CD4-positive, alpha-beta T cell treated with Interleukin-12 subunit alpha and Interleukin-12 subunit beta, for 1 hour (primary cell): ENCODE data around the gene ODAD3.
"Not testable (repeated sequence)": the region's sequence is repeated elsewhere in the genome, so short reads cannot be mapped to it uniquely, and the experiment has no call there.

ENCODE experiments used
- DNase-seq: peaks from one replicate; pipeline ENCODE4 v3.0.0-alpha.2; 2020

Gene ODAD3

DNA sequence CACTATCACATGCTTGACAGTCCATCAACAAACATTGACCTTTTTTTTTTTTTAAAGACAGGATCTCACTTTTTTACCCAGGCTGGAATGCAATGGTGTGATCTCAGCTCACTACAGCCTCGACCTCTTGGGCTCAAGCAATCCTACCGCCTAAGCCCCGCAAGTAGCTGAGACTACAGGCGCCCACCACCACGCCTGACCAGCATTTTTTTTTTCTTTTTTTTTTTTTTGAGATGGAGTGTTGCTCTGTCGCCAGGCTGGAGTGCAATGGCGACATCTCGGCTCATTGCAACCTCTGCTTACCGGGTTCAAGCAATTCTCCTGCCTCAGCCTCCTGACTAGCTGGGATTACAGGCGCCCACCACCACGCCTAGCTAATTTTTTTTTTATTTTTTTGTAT, 24.0 kb upstream of the ODAD3 start:
- DNase-seq: not testable (repeated sequence)

DNA sequence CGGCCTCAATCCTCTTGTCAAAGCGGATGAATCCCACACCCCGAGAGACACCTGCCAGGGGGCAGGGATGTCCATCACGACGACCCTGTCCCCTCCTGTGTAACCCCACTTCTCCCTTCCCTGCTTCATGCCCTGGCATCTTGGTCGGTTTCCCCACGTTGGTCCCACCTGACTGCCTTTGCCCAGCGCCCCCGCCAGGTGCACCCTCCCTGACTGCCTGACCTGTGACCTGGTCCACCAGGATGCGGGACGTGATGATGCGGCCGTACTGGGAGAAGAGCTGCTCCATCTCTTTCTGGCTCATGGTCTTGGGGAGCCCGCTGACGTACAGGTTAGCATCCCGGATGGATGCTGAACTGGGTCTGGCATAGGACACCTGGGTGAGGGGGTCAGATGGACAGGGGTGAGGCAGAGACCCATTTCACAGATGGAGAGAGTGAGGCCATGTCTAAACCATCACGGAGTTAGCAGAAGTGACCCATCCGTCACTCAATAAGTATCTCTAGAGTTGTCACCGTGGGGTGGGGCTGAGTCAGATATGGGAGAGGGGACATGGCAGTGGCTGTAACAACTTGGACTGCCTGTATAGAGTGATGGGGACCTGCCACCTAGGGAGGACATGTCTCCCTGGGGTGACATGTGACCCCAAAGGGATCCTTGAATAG, 23.4 kb upstream of the ODAD3 start:
- DNase-seq: no peak

DNA sequence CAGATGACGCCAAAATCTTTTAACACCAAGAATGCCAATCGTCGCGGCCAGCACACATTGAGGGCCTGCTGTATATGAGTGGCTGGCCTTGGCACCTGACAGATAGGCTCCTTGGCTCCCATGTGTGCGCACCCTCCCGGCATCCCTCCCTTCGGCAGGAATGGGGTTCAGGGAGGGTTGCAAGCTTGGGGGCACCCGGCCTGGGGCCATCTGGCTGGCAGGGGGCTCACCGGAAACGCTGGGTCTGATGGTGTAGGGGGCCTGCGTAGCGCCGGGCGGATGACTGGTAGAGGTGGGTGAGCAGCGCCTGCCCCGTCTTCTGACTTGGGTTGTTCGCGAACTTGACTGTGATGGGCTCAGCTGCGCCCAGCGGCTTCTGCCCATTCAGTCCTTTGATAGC, 22.9 kb upstream of the ODAD3 start:
- no peak for DNase-seq

DNA sequence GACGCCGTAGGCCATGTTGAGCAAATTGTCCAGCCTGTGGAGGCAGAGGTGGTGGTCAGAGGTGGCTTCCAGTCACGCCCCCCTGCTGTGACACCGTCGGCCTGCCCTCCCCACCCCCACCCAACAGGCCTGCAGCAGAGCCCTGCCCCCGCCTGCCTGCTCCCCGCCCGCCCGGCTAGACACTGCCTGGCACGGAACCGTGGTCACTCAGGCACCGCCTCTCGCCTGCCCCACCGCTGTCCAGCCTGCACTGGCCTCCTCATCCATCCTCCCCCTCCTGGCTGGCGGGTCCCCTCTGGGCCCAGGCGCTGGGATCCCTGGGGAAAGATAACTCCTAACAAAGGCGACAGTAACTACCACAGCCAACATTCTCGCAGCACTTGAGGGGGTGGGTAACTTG, 22.2 kb upstream of the ODAD3 start:
- DNase-seq: no peak

DNA sequence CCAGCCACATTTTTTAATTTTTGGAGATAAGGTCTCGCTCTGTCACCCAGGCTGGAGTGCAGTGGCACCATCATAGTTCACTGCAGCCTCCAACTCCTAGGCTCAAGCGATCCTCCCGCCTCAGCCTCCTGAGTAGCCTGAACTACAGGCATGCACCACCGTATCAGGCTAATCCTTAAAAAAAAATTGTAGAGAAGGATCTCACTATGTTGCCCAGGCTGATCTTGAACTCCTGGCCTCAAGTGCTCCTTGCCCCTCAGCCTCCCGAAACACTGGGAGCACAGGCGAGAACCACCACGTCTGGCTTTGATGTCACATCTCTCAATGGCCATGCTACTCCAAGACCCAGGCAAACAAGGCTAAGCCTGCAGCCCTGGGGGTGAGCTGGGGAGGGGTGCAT, 21.7 kb upstream of the ODAD3 start:
- no peak for DNase-seq

DNA sequence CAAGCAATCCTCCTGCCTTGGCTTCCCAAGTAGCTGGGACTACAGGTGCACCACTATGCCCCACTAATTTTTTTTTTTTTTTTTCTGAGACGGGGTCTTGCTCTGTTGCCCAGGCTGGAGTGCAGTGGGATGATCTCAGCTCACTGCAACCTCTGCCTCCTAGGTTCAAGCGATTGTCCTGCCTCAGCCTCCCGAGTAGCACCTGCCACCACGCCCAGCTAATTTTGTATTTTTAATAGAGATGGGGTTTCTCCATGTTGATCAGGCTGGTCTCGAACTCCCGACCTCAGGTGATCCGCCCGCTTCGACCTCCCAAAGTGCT, 20.3 kb upstream of the ODAD3 start:
- DNase-seq: not testable (repeated sequence)

DNA sequence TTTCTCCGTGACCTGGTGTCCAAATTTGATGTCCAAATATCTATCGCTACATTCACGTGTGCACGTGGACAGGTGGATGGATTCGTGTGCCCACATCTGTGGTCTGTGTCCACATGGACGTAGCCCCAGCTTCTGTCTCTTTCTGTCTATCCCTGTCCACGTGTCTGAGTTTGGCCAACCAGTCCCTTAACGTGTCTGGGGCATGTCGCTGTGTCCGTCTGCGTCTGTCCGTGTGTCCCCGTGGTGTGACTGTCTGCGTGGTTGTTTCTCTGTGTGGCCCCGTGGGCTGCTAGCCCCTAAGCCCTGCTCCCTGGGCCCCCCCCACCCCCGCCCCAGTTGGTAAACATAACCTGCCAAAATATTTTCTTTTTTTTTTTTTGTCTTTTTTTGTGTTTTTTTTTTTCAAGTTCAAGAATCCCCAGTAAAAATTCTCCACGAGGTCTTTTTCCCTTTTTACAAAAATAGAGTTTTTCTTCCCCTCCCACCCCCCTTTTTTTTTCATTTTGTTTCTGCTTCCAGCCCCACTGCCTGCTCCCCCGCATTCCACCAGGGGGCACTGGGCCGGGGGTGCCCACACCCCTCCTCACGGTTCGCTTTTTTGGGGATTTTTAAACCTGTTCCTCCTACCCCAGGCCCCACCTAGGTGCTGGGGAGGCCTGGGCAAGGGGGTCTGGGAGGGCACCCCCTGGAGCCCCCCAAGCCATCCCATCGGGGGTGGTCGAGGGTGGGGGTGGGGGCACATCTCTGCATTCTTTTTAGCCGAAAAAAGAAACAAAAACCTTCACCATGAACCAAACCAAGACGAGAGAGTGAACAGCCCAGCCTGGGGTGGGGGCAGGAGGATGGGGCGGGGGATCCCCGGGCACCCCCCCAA, 18.8 kb upstream of the ODAD3 start:
- no peak for DNase-seq

DNA sequence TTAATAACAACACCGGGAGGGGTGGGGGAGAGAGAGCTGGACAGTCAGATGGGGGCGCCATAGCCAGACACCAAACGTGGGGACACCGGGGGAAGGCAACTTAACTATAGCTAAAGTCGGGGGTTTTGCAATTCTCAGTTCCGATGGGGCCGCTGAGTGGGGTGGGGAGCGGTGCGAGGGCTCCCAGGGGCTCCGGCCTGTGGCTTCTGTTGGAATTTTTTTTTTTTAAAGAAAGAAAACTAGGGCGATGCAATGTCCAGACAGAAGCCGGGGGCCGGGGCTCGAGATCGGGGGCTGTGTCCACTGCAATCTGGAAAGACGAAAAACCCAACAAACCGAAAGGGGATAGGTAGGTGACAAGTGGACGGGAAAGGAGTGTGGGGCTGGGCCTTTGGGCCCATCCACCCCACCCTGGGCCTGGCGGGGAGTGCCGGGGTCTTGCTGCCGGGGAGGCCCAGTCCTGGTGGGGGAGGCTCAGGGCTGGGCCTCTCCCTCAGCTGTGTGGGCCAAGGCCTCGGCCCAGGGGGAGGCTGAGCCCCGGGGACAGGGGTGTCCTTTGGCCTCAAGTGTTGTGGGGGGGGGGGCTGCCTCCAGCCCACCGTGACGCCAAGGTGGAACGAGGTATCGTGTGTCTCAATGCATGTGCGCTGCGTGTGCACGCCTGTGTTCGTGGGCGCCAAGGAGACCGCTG, 17.8 kb upstream of the ODAD3 start:
- no peak for DNase-seq

DNA sequence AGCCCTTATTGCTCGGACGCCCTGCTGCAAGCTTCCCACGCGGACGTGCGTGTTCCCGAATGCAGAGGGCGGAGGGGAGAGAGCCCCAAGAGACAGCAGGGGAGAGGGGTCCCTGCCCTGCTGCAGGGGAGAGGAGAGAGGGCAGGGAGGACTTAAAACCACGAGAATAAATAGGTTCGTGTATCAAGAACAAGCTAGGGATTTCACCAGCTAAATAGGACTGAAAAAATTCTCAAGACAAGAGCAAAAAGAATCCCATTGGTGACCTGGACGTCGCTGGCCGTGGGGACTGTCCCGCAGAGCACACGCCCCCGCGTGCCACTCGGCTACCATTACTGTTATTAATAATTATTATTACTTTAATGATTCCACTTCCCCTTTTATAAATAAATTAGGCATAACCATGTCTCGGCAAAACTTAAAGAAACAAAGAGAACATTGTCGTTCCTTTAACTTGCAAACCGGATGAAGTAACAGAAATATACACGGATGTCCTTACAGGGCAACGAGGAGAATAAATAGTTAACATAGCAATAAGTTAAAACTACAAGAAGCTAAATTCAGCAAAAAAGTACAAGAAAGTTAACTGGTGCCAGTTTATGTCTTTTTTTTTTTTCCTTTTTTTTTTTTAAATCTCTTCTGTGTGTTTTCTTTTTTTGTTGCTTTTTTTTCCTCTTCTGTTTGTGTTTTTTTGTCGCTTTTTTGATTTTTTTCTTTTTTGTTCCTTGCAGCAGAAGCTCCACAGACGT, 17.1 kb upstream of the ODAD3 start:
- no peak for DNase-seq

DNA sequence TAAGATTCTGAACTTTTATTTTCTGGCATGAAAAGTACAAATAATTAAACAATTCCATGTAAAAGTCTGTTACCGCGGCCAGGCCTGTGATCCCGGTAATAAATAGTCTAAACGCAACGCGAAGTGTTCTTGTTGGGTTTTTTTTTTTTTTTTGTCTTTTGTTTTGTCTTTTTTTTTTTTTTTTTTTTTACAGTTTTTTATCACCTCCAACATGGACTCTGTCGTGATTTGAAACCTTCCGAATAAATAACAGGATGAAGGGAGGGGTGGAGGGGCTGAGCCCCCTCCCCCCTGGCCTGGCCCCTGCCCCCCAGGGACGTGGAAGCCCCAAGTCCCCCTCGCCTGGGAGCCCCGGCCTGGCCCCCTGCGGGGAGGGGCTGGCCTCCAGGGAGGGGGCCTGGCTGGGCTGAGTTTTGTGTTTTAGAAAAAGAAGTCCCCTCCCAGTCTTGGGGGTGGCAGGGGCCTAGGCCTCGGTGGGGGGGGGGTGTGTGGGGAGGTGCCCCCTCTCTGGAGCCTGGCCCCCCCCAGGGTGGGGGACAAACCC, 16.5 kb upstream of the ODAD3 start:
- DNase-seq: no peak

DNA sequence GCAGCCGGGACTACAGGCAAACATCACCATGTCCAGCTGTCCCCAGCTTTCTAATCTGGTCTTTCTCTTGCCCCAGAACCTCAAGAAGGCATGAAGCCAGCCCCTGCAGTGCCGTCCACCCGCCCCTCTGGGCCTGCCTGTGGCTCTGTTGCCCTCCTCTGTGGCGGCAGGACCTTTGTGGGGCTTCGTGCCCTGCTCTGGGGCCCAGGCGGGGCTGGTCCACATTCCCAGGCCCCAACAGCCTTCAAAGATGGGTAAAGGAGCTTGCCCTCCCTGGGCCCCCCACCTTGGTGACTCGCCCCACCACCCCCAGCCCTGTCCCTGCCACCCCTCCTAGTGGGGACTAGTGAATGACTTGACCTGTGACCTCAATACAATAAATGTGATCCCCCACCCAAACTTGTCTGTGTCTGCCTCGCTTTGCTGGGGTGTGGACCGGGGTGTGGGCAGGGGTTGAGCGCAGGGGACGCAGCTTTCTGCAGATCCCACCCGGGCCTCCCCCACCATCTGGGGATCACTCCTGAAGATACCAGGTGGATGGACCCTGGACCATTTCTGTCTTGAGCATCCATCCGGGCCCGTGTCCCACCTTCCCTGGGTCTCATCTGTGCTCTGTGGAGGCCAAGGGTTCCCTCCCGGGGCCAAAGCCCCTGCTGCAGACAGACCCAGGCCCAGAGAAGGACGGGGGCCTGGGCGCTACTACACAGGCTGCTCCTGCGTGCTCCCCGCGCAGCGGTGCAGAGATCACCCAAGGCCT, 15.8 kb upstream of the ODAD3 start:
- no peak for DNase-seq

DNA sequence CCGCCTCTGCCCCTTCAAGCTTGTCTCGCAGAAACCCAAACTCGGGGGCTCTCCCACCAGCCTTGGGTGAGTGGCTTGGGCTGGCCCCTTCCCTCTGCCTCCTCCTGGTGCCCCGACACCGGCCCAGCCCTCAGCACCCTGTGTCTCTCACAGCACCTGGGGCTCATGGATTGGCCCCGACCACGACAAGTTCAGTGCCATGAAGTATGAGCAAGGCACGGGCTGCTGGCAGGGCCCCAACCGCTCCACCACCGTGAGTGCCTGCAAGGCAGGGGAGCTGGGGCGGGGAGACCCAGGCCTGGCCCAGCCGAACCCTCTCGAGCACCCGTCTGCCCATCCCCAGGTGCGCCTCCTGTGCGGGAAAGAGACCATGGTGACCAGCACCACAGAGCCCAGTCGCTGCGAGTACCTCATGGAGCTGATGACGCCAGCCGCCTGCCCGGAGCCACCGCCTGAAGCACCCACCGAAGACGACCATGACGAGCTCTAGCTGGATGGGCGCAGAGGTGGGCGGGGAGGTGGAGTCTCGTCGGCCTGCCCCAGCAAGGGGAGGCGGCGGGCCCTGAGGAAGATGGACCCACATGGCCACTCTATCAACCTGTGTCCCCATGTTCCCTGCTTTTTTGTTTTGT, 14.1 kb upstream of the ODAD3 start:
- no peak for DNase-seq

DNA sequence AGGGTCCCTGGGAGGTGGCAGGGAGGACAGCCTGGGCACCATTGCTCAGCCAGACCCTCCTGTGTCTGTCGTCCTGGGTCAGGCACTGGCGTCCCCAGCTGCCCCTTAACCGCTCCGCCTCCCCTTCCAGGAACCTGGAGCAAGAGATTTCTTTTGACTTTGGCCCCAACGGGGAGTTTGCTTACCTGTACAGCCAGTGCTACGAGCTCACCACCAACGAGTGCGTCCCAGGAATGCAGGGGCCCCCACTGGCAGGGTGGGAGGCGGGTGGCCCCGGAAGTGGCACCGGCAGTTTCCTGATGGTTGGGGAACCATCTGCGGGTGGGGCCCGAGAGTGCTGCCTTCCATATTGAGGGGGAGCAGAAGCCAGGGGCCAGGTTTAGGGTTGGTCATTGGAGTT, 13.5 kb upstream of the ODAD3 start:
- DNase-seq: no peak

DNA sequence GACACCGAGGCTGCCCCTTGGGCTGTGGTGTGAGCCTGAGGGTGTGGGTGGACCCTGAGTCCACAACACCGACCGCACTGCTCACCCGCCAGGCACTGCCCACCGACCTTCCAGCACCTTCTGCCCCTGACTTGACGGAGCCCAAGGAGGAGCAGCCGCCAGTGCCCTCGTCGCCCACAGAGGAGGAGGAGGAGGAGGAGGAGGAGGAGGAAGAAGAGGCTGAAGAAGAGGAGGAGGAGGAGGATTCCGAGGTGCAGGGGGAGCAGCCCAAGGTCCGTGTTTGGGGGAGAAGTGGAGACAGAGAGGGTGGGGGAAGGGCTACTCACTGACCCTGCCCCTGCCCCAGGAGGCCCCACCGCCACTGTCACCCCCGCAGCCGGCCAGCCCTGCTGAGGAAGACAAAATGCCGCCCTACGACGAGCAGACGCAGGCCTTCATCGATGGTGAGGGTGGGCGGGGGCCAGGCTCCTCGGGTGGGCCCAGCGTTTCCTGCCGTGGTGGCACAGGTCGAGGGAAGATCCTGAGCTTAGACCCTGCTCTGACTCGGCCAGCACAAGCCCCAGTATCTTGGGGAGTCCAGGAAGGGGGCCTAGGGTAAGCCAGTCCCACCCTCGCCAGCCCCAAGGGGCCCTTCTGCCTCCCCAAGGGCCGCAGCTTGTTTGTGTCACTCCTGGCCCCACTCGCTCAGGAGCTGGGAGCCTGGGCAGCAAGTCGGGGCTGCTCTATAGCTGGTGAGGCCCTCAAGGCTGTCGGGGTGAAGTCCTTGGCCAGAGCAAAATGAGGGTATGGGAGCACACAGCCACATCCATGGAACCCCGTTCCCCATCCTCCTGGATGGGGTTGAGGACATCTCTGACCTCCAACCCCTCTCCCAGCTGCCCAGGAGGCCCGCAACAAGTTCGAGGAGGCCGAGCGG, 12.7 kb upstream of the ODAD3 start:
- no peak for DNase-seq

DNA sequence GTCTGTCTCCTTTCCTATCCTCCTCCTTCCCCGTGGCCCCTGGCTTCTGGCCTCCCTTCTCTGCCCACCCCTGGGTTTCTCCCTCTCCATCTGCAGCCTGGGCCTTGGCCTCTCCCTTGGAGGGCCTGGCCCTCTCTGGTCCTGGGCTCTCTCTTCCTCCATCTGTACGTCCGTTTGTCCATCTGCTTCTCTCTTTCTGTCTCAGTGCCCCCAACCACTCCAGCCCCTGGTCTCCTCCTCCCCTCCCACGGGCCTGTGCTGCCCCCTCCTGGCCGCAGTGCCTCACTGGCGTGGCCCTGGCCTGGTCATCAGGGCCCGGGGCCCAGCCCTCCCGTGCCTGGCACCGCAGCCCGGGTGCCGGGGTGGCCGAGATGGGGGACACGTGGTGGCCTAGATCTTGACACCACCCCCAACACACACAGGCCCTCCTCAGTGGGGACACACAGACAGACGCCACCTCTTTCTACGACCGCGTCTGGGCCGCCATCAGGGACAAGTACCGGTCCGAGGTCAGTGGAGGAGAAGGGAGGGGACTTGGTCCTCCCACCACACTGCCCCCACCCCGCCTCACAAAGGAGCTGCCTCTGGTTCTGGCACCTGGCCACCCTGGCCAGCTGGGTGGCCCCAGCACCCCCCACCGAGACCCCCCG, 11.9 kb upstream of the ODAD3 start:
- DNase-seq: peak; percentile 40

DNA sequence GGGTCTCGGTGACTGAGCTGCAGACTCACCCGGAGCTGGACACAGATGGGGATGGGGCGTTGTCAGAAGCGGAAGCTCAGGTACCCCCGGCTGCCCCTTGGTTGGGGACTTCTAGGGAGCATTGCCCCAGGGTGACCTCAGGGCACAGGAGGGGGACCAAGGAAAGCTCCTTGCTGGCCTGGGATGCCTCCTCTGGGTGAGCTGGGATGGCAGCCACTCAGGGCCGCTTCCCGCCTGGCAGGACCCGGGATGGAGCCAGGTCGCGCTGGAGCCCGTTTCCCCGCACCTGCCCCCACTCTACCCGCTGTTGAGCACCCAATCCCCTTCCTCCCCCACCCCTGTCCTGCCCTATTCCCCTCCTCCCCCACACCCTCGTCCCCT, 11.3 kb upstream of the ODAD3 start:
- DNase-seq: no peak

DNA sequence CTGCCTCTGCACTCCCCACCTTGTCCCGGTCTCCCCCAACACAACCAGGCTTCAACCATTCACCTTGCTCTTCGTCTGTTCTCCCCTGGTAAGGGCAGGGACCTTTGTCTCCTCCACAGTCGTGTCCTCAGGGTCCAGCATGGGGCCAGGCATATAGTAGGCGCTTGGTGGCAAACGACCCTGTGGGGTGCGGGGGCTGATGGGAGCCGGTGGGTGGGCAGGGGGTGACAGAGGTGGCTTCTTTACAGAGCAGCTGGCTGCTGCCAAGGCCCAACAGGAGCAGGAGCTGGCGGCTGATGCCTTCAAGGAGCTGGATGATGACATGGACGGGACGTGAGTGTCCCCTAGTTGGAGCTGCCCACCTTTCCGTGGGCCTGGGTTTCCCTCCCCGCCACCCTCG, 10.2 kb upstream of the ODAD3 start:
- DNase-seq: no peak

DNA sequence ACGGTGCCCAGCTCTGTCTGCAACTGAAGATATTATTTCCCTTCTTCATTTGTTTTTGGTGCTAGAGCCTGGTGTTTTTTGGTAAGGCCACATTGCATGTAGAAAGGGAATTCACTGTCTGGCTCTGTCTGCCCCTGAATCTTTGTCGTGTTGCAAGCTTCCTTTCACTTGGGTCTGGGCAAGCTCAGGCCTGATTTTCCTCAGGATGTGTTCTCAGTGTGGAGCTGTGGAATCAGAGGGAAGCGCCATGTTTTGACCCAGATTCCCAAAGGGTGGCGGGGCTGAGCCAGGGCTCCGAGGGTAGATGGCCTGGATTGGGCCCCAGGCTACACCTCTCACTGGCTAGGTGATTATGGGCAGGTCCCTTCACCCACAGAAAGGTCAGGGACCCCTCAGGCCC, 9.1 kb upstream of the ODAD3 start:
- DNase-seq: no peak

DNA sequence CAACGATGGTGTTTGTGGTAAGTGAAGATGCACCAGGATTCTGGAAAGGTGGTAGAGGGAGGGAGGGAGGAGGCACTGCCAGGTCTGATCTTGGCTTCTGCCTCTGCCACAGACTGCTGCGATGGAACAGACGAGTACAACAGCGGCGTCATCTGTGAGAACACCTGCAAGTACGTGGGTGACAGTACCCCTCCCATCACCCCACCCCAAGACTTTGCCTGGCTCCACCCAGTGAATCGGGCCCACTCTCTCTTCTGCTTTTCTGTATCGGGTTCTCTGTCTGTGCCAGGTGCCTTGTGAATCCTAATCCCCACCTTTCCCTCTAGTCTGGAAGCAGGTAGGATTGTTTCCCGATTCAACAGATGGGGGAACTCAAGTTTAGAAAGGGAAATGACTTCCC, 3.0 kb upstream of the ODAD3 start:
- no peak for DNase-seq

DNA sequence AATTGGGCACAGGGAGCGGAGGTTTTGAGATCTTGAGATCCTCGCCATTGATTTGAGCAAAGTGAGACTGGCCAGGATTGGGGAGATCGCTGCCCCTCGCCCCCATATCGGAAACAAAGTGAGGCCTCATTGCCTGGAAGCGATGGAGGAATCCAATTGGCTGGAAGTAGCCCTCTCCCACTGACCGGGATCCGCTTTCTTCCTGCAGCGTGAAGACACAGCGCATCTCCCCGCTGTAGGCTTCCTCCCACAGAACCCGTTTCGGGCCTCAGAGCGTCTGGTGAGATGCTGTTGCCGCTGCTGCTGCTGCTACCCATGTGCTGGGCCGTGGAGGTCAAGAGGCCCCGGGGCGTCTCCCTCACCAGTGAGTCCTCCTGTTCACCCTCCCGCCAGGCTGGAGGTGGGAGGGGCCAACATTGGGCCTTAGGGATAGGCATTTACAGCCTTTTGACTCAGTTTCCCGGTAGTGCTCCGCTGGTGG, 952 bp upstream of the ODAD3 start:
- no peak for DNase-seq
